ENCODE measurements around the gene VPREB3.

- TF ChIP-seq CTCF (conservative IDR thresholded peaks at IDR 0.05 in 1 of 2, IDR thresholded peaks at IDR 0.05 in 1 of 2; ENCODE audit: extremely low read depth in 1 of 2, insufficient read depth in 1 of 2, low read depth in 1 of 2, low read length in 2 of 2) = no peak
- TF ChIP-seq EZH2 (IDR thresholded peaks at IDR 0.05; ENCODE audit: borderline replicate concordance, low read length) = no peak
Observed at GRCh38 chr22:23790819-23791737, 36.9 kb upstream of the VPREB3 start.
